Neural crest cell (in vitro differentiated cells): ENCODE results near the gene ATP1A1. TPM values are rescaled to one million over a fixed set of nuclear protein-coding genes. Genes with fewer than 3 reads are reported as not detected.

Source experiments
- DNase-seq: peaks from one replicate; pipeline ENCODE4 v3.0.0; 2021; ENCODE audit warnings: low read depth, mixed read lengths, low spot score
- H3K27ac Mint-ChIP-seq: one replicate; pipeline ENCODE4 v1.8.0; 2021; ENCODE audit warnings: mild to moderate bottlenecking, mixed read lengths; ENCODE audit not compliant: unreplicated experiment
- H3K27me3 Mint-ChIP-seq: 2 replicates; pipeline ENCODE4 v1.8.0; 2021; ENCODE audit warnings: low read depth, mild to moderate bottlenecking, mixed read lengths
- H3K36me3 Mint-ChIP-seq: 2 replicates; pipeline ENCODE4 v1.8.0; 2021; ENCODE audit warnings: low read depth, mild to moderate bottlenecking, mixed read lengths
- H3K4me1 Mint-ChIP-seq: 2 replicates; pipeline ENCODE4 v1.8.0; 2021; ENCODE audit warnings: mixed read lengths
- H3K4me3 Mint-ChIP-seq: one replicate; pipeline ENCODE4 v1.8.0; 2021; ENCODE audit warnings: mild to moderate bottlenecking, mixed read lengths
- H3K9me3 Mint-ChIP-seq: 2 replicates; pipeline ENCODE4 v1.8.0; 2021; ENCODE audit warnings: mixed read lengths
- total RNA-seq: library from RNA; stranded (reverse); gene quantifications from 2 replicates; pipeline ENCODE4 v1.2.1, GENCODE V29; 2021
- TF ChIP-seq, protein P1 (sequence below): fragments of 200-600 bp; sonication (generic); conservative IDR thresholded peaks from 2 replicates; pipeline ENCODE4 v1.5.0; 2021; ENCODE audit warnings: antibody characterized with exemption, mild to moderate bottlenecking

The ATP1A1 gene
- total RNA-seq, 1 donor from 2014 or later, result 176 TPM

DNA sequence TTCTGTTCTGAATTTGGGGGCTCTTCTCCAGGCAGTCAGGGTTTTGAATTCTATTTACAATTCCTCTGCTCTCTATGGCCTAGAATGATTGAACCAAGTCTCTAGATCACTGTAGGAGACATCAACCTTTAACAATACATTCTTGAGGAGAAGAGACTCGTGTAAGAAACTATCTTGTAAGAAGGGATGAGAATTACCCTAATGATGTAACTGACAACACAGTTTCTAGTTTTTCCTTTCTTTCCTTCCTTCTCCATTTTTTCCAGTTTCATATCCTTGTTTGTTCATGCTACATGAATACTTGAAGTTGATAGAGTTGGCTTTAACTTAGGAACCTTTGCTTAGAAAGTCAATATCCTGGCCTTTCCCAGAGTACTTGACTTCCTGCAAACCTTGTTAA lies 1.3 kb upstream of the ATP1A1 start:
- DNase-seq, result no peak
- H3K4me3 Mint-ChIP-seq, result peak overlapping the region; percentile 86
- TF ChIP-seq, protein P1, sequence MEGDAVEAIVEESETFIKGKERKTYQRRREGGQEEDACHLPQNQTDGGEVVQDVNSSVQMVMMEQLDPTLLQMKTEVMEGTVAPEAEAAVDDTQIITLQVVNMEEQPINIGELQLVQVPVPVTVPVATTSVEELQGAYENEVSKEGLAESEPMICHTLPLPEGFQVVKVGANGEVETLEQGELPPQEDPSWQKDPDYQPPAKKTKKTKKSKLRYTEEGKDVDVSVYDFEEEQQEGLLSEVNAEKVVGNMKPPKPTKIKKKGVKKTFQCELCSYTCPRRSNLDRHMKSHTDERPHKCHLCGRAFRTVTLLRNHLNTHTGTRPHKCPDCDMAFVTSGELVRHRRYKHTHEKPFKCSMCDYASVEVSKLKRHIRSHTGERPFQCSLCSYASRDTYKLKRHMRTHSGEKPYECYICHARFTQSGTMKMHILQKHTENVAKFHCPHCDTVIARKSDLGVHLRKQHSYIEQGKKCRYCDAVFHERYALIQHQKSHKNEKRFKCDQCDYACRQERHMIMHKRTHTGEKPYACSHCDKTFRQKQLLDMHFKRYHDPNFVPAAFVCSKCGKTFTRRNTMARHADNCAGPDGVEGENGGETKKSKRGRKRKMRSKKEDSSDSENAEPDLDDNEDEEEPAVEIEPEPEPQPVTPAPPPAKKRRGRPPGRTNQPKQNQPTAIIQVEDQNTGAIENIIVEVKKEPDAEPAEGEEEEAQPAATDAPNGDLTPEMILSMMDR, result no peak
- H3K36me3 Mint-ChIP-seq, result no peaks in the 10 kb centered on the region
- H3K27ac Mint-ChIP-seq, result no peak overlapping the region
- H3K4me1 Mint-ChIP-seq, result peaks cover 28% of the 10 kb centered on the region
- peaks cover 8% of the 10 kb centered on the region for H3K27me3 Mint-ChIP-seq
- no peaks in the 10 kb centered on the region for H3K9me3 Mint-ChIP-seq

GRCh38 chr1:116372191-116372590 lies 853 bp upstream of the ATP1A1 start:
- no peak for DNase-seq
- H3K27ac Mint-ChIP-seq, result no peak overlapping the region
- TF ChIP-seq, protein P1, result no peak
- H3K4me1 Mint-ChIP-seq, result peaks cover 31% of the 10 kb centered on the region
- H3K27me3 Mint-ChIP-seq, result peaks cover 8% of the 10 kb centered on the region
- no peaks in the 10 kb centered on the region for H3K9me3 Mint-ChIP-seq
- peak overlapping the region; percentile 86 for H3K4me3 Mint-ChIP-seq
- no peaks in the 10 kb centered on the region for H3K36me3 Mint-ChIP-seq

DNA sequence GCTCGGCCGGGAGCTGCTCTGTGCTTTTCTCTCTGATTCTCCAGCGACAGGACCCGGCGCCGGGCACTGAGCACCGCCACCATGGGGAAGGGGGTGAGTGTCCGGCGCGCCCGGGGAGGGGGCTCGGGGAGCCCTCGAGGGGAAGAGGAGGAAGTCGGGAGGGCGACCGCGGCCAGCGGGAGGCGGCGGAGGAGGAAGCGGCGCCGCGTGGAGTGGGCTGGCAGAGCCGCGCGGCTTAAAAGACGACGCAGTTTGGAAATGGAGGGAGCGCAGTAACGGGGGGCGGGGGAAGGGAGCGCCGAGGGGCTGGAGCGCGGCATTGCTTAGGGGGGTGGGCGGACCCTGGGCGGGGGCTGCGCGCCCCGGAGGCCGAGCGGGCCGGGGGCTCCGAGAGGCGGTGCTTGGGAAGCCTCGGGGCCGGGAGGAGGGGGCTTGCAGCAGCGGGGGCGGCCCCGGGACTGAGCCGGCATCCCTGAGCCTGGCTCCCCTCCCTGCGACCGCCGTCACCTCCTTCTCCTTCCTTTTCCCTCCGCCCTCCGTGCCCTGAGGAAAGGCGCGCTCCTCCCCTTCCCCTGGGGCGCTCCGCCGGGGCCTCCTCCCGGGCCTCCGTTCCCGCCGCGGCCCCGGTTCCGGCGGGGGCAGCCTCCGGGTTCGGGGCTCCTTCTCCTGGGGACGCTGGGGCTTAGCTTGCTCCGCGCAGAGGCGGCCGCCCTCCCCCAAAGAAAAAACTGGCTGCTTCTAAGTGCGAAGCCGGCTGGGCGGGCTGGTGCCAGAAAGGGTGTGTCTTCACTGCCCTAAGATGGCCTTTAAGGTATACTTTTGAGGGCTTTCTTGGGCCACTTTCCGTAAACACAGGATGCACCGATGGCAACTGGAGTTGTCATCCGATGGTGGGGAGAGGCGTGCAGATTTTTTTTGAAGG lies 648 bp downstream of the ATP1A1 start:
- Mint-ChIP-seq H3K27me3 (peaks cover 8% of the 10 kb centered on the region), H3K9me3 (no peaks in the 10 kb centered on the region), H3K36me3 (no peaks in the 10 kb centered on the region), H3K4me3 (peak overlapping the region; percentile 98), H3K4me1 (peaks cover 46% of the 10 kb centered on the region), H3K27ac (peak overlapping the region; percentile 91)
- TF ChIP-seq, protein P1, result no peak
- peak; percentile 36 for DNase-seq

GRCh38 chr1:116374353-116375147 lies 1.5 kb downstream of the ATP1A1 start:
- H3K36me3 Mint-ChIP-seq, result no peaks in the 10 kb centered on the region
- H3K27ac Mint-ChIP-seq, result peak overlapping the region; percentile 91
- no peak for DNase-seq
- H3K9me3 Mint-ChIP-seq, result no peaks in the 10 kb centered on the region
- peaks cover 8% of the 10 kb centered on the region for H3K27me3 Mint-ChIP-seq
- peaks cover 50% of the 10 kb centered on the region for H3K4me1 Mint-ChIP-seq
- H3K4me3 Mint-ChIP-seq, result peak overlapping the region; percentile 98
- TF ChIP-seq, protein P1, result no peak

DNA sequence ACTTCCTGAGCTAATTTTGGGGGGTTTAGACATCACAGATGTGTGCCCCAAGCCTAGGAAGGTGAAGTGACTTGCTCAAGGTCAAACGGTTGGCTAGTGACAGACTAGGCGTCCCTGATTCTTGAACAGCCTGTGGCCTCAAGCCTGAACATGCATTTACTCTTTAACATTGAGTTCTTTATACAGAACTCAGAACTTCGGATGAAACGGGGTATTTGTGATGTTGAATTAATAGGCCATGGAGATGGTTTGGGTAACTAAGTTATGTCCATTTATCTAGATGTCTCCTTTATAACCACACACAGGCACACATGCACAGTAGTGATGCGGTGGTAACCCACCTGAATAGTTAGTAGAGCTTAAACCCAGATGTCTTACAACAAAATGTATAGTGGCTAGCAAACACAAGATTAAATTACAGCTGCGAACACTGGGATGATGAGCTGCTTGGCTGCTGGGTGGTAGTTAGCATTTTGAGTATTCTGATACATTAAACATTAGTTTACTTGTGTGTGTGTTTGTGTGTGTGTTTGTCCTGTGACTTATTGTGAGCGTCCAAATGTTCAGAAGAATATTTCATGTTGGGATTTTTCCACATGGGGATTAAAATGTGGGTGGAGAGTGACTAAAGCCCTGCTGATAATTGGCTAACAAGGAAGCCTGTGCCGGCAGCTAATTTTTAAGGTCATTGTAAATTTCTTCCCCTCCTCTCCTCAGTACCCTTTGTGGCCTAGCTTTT lies 2.3 kb downstream of the ATP1A1 start:
- Mint-ChIP-seq H3K4me1 (peaks cover 50% of the 10 kb centered on the region), H3K4me3 (peak overlapping the region; percentile 98), H3K9me3 (no peaks in the 10 kb centered on the region), H3K36me3 (no peaks in the 10 kb centered on the region), H3K27me3 (peaks cover 8% of the 10 kb centered on the region), H3K27ac (no peak overlapping the region)
- DNase-seq, result no peak
- TF ChIP-seq, protein P1, result no peak
